BJ (cell line): ENCODE measurements around the gene BEX2. TPM values are rescaled to one million over a fixed set of nuclear protein-coding genes. Genes with fewer than 3 reads are reported as not detected.

Experiments
- CTCF ChIA-PET: fragments of 350-600 bp; formaldehyde crosslinking; extraction: SDS; loops from one replicate; lab custom pipeline; 2021; ENCODE audit warnings: antibody characterized with exemption, inconsistent platforms; lab: Yijun Ruan, JAX
- POLR2A ChIA-PET: fragments of 300-600 bp; sonication (Branson Sonifier 250); formaldehyde crosslinking; extraction: SDS; loops from one replicate; lab custom pipeline; 2021; ENCODE audit warnings: antibody characterized with exemption; lab: Charles Lee
- DNase-seq: peaks from one replicate; pipeline ENCODE4 v3.0.0-alpha.2; 2011; ENCODE audit warnings: low read depth
- H3K27me3 ChIP-seq: 2 replicates; pipeline ENCODE4 v1.6.0; 2011; ENCODE audit warnings: low read length; ENCODE audit not compliant: control insufficient read depth, insufficient read depth
- H3K36me3 ChIP-seq: 2 replicates; pipeline ENCODE4 v1.5.1; 2011; ENCODE audit warnings: low read length; ENCODE audit not compliant: control insufficient read depth, insufficient read depth
- H3K4me3 ChIP-seq: 2 replicates; pipeline ENCODE4 v1.5.1; 2011; ENCODE audit warnings: low read depth, mild to moderate bottlenecking, control low read depth, low read length
- CTCF ChIP-seq: IDR thresholded peaks from 2 replicates; pipeline ENCODE4 v1.5.1; 2011; ENCODE audit warnings: low read depth, mild to moderate bottlenecking, control low read depth, inconsistent platforms, low read length, moderate library complexity; ENCODE audit not compliant: insufficient read depth
- polyA plus RNA-seq: library from polyadenylated mRNA; depleted of rRNA; stranded (reverse); fragments of >200 nt; gene quantifications from 2 replicates; pipeline ENCODE4 v1.2.3, GENCODE V29; 2011; rRNA removed
- small RNA-seq: library from RNA; depleted of rRNA; stranded (forward); fragments of <200 nt; gene quantifications from one replicate; pipeline ENCODE3, GENCODE V24; 2012; ENCODE audit warnings: low replicate concordance, low read depth; ENCODE audit not compliant: insufficient read length

BEX2 gene
- polyA plus RNA-seq, 1 experiment, result 1.2 TPM

GRCh38 chrX:103274284-103274683 lies 36.5 kb downstream of the BEX2 start:
- Histone ChIP-seq H3K36me3 (no peaks in the 10 kb centered on the region), H3K27me3 (peaks cover 16% of the 10 kb centered on the region), H3K4me3 (no peak overlapping the region)
- POLR2A ChIA-PET, result no interaction called here
- DNase-seq, result no peak
- CTCF ChIA-PET, result no interaction called here
- no peak for TF ChIP-seq CTCF

Small RNAs within 50 kb of the gene (small RNA-seq; reads per million reads assigned to genes)
- not detected for gene Z92846.1

Other genes starting within 250 kb of the BEX2 start
- 23.9 and 38.6 TPM in 2 replicates for gene BEX1, start 246.8 kb downstream of the BEX2 start, polyA plus RNA-seq
- 0.83 and 0.93 TPM in 2 replicates for gene NXF3, start 217.8 kb downstream of the BEX2 start, polyA plus RNA-seq
- 13.6 and 38.7 TPM in 2 replicates for gene BEX4, start 95.9 kb downstream of the BEX2 start, polyA plus RNA-seq
- 26.7 and 76.1 TPM in 2 replicates for gene TCEAL8, start 55.8 kb downstream of the BEX2 start, polyA plus RNA-seq
- gene TCEAL5, start 34.2 kb downstream of the BEX2 start, polyA plus RNA-seq, result not detected in 2 replicates
- 5.5 and 10.2 TPM in 2 replicates for gene TCEAL7, start 19.2 kb upstream of the BEX2 start, polyA plus RNA-seq
- 15.7 and 53.5 TPM in 2 replicates for gene TCEAL9, start 45.5 kb upstream of the BEX2 start, polyA plus RNA-seq
- gene BEX3, start 65.5 kb upstream of the BEX2 start, polyA plus RNA-seq, result 107 and 267 TPM in 2 replicates
- 0.48 and 0.56 TPM in 2 replicates for gene RAB40A, start 208.5 kb upstream of the BEX2 start, polyA plus RNA-seq